HL-60/S4 (cell line): Measurements from ENCODE around the gene CDH1.

Source experiments
- in situ Hi-C: fragments of 300-500 bp; cut with MboI; formaldehyde crosslinking; loops from 2 replicates; pipeline ENCODE4 v1.14.3; 2022; ENCODE audit warnings: low sequenced_read_pairs

The CDH1 gene

GRCh38 chr16:68843482-68844210 is 106.6 kb downstream of the CDH1 start, which contains the start of gene TANGO6:
Gene TANGO6 (plus strand): TSS chr16:68843531. CDS start chr16:68843618, 87 bp downstream.
- in situ Hi-C loops: no loop called here

DNA sequence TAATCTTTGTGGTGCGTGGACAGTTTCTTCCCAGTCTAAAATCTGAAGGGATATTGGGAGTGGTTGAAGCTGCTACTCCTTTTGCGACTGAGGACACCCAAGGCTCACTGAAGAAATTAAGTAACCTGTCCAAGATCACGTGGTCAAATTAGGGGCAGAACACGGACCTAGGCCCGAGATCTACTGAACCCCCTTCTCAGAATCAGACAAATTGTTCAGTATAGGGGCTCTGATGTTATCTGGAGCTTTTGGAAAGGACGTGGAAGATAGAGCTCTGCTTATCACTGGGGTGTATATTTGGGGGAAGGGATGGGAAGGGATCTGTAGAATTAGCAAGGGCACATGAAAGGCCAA is 107.1 kb downstream of the CDH1 start:
- in situ Hi-C loops: no loop called here

DNA sequence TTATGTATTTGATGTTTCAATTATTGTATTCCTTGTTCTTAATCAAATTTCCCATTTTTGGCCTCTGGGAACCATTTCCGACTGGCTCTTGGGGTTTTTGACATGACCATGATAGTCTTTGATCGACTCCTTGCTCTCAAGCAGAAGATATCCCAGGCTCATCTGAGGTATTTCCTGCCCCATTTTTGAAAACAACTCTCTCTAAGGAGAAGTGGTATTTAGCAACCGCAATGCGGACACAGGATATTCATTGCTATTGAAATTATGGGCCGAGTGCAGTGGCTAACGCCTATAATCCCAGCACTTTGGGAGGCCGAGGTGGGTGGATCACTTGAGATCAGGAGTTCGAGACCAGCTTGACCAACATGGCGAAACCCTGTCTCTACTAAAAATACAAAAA is 111.7 kb downstream of the CDH1 start:
- in situ Hi-C loops: no loop called here

- in situ Hi-C loops: no loop called here
Measured at GRCh38 chr16:68850481-68850880, 113.4 kb downstream of the CDH1 start.

DNA sequence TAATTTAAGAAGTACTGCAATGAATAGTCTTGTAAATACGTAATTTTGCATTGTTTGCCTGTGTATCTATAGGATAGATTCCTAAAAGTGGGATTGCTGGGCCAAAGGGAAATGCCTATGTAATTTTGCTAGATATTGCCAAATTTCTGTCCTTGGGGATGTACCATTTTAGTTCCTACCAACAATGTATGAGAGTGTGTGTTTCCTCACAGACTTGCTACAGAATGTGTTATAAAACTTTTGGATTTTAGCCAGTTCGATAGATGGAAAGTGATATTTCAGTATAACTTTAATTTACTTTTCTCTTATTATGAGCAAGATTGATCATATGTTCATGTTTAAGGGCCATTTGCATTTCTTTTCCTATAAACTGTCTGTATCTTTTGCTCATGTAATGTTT is 114.5 kb downstream of the CDH1 start:
- in situ Hi-C loops: no loop called here

DNA sequence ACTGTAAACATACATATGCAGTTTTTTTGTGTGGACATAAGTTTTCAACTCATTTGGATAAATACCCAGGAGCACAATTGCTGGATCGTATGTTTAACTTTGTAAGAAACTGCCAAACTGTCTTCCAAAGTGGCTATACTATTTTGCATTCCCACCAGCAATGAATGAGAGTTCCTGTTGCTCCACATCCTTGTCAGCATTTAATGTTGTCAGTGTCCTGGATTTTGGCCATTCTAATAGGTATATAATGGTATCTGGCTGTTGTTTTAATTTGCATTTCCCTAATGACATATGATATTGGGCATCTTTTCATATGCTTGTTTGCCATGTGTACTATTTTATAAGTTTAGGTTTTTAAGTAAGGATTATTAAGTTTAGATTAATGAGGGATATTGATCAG is 120.4 kb downstream of the CDH1 start:
- in situ Hi-C loops: no loop called here

GRCh38 chr16:68859828-68860227 is 122.7 kb downstream of the CDH1 start:
- in situ Hi-C loops: no loop called here

DNA sequence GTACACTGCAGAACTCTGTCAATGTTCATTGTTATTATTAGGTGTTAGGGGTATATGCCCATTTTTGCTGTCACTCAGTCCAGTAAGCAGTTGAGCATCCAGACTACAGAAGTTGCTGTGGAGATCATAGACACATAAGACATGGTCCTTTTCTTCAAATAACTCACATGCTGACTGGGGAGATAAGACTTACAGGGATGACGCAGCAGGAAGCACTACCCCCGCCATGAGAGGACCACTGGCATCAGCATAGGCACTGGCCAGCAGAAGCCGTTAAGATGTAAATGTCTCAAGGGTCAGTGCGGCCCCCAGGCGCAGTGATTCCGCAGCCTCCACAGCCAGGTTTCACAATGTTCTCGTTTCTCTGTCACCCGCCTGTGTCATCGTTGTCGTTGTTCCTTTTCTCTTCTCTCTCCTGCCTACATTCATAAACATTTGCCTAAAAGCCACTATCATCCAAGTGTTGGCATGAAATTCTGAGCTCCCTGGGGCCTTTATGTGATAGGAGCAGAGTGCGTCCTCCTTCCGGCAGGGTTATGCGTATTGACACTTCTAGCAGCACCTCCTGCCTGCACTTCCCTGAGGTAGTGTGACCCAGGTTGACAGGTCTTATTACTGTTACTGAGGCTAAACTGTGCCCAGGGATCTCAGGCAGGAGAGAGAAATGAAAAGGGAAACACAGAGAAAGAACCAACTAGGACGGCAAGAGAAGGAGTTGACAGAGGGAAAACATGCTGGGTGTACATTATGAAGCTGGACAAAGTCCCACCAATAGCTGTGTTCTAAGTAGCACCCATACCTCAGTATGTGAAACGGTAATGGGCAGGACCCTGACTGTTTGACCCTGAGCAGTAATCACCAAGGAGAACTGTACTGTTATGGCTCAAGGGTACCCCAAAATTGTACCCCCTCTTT is 124.1 kb downstream of the CDH1 start:
- in situ Hi-C loops: no loop called here

- in situ Hi-C loops: no loop called here
Measured at GRCh38 chr16:68866933-68867332, 129.8 kb downstream of the CDH1 start.

GRCh38 chr16:68869492-68870088 is 132.5 kb downstream of the CDH1 start:
- in situ Hi-C loops: no loop called here

DNA sequence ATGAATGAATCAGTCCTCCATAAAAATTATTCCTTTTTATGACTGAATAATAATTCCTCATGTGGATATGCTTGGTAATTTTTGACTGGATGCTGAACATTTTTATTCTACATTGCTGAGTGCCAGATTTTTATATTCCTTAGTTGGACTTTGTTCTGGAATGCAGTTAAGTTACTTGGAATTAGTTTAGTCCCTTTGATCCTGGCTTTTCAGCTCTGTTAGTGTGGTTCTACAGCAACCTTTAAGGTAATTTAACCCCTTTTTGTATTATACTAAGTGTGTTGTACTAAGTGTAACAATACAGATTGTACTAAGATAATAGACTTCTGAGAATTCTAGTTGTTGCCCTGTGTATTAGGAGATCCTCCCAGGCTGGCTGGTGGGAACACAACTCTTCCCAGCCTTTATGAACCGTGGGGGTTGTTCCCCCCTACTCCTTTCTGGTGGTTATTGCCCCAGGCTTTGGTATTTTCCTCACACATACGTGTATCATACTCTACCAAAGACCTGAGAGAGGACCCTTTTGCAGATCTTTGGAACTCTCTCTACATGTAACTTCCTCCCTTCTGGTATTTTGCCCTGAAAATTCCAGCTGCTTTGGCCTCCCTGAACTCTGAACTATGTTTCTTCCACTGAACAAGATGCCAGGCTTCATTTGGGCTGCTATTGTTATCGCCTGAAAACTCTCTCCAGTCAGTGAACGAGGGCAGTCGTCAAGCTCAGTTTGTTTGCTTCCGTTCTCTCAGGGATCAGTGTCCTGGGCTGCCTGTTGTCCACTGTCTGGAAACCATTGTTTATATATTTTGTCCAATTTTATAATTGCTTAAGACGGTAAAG is 136.8 kb downstream of the CDH1 start:
- in situ Hi-C loops: no loop called here

DNA sequence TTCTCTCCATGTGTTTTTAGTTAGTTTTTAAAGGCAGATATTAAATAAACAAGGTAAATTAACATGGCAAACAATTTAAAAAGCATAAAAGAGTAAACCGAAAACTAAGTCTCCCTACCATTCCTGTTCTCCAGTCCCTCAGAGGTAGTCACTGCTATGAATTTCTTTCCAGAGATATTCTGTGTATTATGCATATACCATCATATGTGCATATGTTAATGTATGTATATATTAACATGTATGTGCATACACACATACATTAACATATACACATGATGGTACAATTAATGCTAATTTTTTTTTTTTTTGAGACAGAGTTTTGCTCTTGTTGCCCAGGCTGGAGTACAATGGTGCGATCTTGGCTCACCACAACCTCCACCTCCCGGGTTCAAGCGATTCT is 138.8 kb downstream of the CDH1 start:
- in situ Hi-C loops: no loop called here

DNA sequence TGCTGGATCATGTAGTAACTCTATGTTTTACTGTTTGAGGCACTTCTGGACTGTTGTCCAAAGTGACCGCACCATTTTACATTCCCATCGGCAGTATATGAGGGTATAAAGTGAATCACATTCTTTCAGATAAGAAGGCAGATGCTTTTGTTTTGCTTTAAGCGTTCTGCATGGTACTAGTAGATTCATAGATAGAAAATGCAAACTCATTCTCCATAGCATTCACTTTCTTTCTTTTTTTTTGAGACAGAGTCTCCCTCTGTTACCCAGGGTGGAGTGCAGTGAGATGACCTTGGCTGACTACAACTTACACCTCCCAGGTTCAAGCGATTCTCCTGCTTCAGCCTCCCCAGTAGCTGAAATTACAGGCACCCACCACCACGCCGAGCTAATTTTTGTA is 146.6 kb downstream of the CDH1 start:
- in situ Hi-C loops: no loop called here

DNA sequence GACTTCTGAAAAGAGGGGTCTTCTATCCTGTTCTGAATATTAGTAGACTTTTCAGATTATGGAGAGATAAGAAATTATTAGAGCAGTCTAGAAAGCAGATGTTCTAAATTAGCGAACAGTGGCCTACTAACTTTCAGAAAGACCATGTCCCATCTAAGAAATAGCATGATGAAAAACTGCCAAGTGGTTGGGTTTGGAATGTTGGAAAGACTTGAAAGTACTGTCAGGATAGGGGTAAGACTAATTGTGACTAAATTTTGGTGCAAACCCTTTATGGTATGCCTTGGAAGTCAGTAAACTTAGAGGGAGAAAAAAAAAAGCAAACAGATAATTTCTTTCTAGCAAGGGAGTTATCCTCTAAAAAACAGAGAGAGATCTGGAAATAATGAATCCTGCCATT is 147.3 kb downstream of the CDH1 start:
- in situ Hi-C loops: no loop called here
